Right atrium auricular region (tissue), 2 donors: ENCODE data around the gene SYT8. TPM values are rescaled to one million over a fixed set of nuclear protein-coding genes. Genes with fewer than 3 reads are reported as not detected.

Experiments
- DNase-seq: peaks from one replicate; pipeline ENCODE4 v3.0.0-alpha.2; 2019; ENCODE audit warnings: low spot score
- H3K27ac ChIP-seq, 2 donors: fragments of 200-600 bp; sonication (generic); 1 replicate in 1 of 2; 2 replicates in 1 of 2; pipeline ENCODE4 v1.5.1; 2016 to 2019
- H3K27me3 ChIP-seq, 2 donors: fragments of 200-600 bp; sonication (generic); one replicate each; pipeline versions ENCODE4 v1.5.1 to v1.6.0; 2017 to 2019
- H3K36me3 ChIP-seq: fragments of 200-600 bp; sonication (generic); one replicate; pipeline ENCODE4 v1.5.1; 2016
- H3K4me1 ChIP-seq, 2 donors: fragments of 200-600 bp; sonication (generic); one replicate each; pipeline versions ENCODE4 v1.5.1 to v1.6.0; 2017 to 2019
- H3K4me3 ChIP-seq, 2 donors: fragments of 200-600 bp; sonication (generic); 1 replicate in 1 of 2; 2 replicates in 1 of 2; pipeline ENCODE4 v1.5.1; 2017 to 2019; ENCODE audit warnings: mild to moderate bottlenecking in 1 of 2, moderate library complexity in 1 of 2
- H3K9me3 ChIP-seq, 2 donors: fragments of 200-600 bp; sonication (generic); one replicate each; pipeline ENCODE4 v1.5.1; 2019
- total RNA-seq, 2 donors: library from RNA; depleted of rRNA; stranded (reverse); fragments of >200 nt; gene quantifications; one replicate each; pipeline ENCODE4 v1.1.0, GENCODE V29; 2016
- TF ChIP-seq, protein P1 (sequence below), 2 donors: fragments of 200-600 bp; sonication (generic); IDR thresholded peaks; one replicate each; pipeline ENCODE4 v1.5.1; 2019; ENCODE audit warnings: antibody characterized with exemption in 2 of 2

The SYT8 gene
- total RNA-seq, 2 donors from 2014 or later, result not detected

GRCh38 chr11:1857064-1857463 lies 22.3 kb downstream of the SYT8 start:
- DNase-seq, result no peak
- Histone ChIP-seq H3K27ac (no peak overlapping the region), H3K36me3 (no peaks in the 10 kb centered on the region), H3K27me3 (no peaks in the 10 kb centered on the region), H3K4me1 (no peaks in the 10 kb centered on the region), H3K4me3 (no peak overlapping the region), H3K9me3 (no peaks in the 10 kb centered on the region)
- TF ChIP-seq, protein P1, sequence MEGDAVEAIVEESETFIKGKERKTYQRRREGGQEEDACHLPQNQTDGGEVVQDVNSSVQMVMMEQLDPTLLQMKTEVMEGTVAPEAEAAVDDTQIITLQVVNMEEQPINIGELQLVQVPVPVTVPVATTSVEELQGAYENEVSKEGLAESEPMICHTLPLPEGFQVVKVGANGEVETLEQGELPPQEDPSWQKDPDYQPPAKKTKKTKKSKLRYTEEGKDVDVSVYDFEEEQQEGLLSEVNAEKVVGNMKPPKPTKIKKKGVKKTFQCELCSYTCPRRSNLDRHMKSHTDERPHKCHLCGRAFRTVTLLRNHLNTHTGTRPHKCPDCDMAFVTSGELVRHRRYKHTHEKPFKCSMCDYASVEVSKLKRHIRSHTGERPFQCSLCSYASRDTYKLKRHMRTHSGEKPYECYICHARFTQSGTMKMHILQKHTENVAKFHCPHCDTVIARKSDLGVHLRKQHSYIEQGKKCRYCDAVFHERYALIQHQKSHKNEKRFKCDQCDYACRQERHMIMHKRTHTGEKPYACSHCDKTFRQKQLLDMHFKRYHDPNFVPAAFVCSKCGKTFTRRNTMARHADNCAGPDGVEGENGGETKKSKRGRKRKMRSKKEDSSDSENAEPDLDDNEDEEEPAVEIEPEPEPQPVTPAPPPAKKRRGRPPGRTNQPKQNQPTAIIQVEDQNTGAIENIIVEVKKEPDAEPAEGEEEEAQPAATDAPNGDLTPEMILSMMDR (IDR thresholded peaks at IDR 0.05), result no peak

DNA sequence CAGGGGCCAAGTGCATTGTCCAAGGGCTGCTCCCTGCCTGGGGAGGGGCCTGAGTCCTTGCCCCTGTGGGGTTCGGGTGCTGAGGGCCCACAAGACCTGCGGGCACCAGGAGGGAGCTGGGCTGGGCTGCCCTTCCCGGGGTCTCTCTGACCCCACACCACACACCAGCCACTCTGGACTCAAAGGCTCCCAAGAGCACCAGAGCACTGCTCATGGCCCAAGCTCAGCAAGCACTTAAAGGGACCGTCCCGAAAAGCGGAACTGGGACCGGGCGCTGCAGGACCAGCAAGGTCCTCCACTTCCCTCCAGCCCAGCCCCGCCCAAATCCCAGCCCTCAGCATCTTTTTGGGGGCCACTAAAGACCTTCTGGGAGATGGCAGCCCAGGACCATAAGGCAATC lies 23.4 kb downstream of the SYT8 start:
- no peak for DNase-seq
- H3K36me3 ChIP-seq, result no peaks in the 10 kb centered on the region
- H3K27ac ChIP-seq, result no peak overlapping the region
- TF ChIP-seq, protein P1 (IDR thresholded peaks at IDR 0.05), result no peak
- H3K4me3 ChIP-seq, result no peak overlapping the region
- no peaks in the 10 kb centered on the region for H3K9me3 ChIP-seq
- H3K27me3 ChIP-seq, result no peaks in the 10 kb centered on the region
- H3K4me1 ChIP-seq, result peaks cover 0 to 6% of the 10 kb centered on the region in 2 donors

GRCh38 chr11:1858576-1858975 lies 23.8 kb downstream of the SYT8 start:
- Histone ChIP-seq H3K4me3 (no peak overlapping the region), H3K27me3 (no peaks in the 10 kb centered on the region), H3K4me1 (peaks cover 0 to 11% of the 10 kb centered on the region in 2 donors), H3K9me3 (no peaks in the 10 kb centered on the region), H3K27ac (no peak overlapping the region), H3K36me3 (no peaks in the 10 kb centered on the region)
- TF ChIP-seq, protein P1 (IDR thresholded peaks at IDR 0.05), result no peak
- no peak for DNase-seq

DNA sequence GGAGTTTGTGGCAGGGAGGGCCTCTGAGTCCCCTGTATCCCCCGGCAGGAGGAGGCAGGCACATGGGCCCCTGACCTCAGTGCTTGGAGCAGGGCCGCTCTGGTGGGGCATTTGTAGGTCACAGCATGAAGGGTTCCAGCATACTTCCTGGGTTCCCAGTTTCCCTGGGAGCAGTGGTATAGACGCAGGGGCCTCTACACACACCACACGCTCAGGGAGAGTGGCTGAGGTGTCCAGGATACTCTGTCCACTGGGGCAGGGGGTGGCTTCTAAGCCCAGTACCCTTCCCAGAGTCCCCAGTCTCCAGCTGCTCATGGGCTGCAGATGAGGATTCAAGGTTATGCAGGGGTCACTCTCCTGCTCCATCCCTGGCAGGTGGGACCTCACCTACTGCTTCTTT lies 24.2 kb downstream of the SYT8 start:
- peaks cover 0 to 15% of the 10 kb centered on the region in 2 donors for H3K4me1 ChIP-seq
- no peak for DNase-seq
- H3K27me3 ChIP-seq, result no peaks in the 10 kb centered on the region
- TF ChIP-seq, protein P1 (IDR thresholded peaks at IDR 0.05), result no peak
- H3K4me3 ChIP-seq, result no peak overlapping the region
- no peak overlapping the region for H3K27ac ChIP-seq
- H3K9me3 ChIP-seq, result no peaks in the 10 kb centered on the region
- no peaks in the 10 kb centered on the region for H3K36me3 ChIP-seq

- TF ChIP-seq, protein P1 (IDR thresholded peaks at IDR 0.05), result no peak
- H3K27ac ChIP-seq, result no peak overlapping the region
- H3K27me3 ChIP-seq, result no peaks in the 10 kb centered on the region
- no peak overlapping the region for H3K4me3 ChIP-seq
- DNase-seq, result no peak
- peaks cover 0 to 26% of the 10 kb centered on the region in 2 donors for H3K4me1 ChIP-seq
- no peaks in the 10 kb centered on the region for H3K36me3 ChIP-seq
- H3K9me3 ChIP-seq, result no peaks in the 10 kb centered on the region
Measured at GRCh38 chr11:1860108-1860507, 25.3 kb downstream of the SYT8 start.
